ENCODE measurements around the gene KCNC1.

DNA sequence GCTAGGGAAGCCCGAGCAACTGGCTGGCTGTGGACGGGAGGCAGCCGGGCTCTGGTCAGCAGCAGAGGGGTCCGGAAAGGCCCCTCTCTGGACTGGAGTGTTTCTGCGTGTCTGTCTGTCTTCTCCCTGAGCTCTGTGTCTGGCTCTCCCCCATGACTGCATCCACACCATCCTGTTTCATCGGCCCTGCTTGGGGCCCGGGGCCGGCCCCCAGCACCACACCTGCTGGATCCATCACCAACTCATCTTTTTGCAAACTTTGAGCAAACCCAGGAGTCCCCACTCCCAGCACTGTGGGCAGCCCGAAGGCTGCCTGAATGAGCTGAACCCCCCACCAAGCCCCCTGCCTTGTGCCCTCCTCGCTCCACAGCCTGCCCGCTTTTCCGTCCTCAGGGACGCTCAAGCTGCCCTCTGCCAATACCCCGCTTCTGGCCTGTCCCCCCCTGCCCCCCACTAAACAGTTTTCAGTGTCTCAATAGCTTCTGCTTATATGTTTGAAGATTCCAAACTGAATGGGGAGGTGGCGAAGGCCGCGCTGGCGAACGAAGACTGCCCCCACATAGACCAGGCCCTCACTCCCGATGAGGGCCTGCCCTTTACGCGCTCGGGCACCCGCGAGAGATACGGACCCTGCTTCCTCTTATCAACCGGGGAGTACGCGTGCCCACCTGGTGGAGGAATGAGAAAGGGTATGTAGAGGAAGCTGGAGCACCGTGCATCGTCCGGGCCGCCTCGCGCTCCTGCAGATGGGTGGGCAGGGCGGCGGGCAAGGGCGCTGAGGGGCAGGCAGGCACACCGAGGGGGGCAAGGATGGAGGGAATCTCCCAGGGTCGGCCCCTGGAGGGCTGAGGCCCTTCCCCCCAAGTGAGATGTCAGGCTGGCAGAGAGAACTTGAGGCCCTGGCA is 44.6 kb downstream of the KCNC1 start:
- TF ChIP-seq POLR2AphosphoS5 (IDR thresholded peaks at IDR 0.05; ENCODE audit: low read depth, low read length) (no peak), TAF1 (IDR thresholded peaks at IDR 0.05; ENCODE audit: borderline replicate concordance, insufficient read depth, low read length) (no peak), SIN3A (IDR thresholded peaks at IDR 0.05; ENCODE audit: borderline replicate concordance, insufficient read depth, low read length) (no peak)
- TF ChIP-seq, protein P1, sequence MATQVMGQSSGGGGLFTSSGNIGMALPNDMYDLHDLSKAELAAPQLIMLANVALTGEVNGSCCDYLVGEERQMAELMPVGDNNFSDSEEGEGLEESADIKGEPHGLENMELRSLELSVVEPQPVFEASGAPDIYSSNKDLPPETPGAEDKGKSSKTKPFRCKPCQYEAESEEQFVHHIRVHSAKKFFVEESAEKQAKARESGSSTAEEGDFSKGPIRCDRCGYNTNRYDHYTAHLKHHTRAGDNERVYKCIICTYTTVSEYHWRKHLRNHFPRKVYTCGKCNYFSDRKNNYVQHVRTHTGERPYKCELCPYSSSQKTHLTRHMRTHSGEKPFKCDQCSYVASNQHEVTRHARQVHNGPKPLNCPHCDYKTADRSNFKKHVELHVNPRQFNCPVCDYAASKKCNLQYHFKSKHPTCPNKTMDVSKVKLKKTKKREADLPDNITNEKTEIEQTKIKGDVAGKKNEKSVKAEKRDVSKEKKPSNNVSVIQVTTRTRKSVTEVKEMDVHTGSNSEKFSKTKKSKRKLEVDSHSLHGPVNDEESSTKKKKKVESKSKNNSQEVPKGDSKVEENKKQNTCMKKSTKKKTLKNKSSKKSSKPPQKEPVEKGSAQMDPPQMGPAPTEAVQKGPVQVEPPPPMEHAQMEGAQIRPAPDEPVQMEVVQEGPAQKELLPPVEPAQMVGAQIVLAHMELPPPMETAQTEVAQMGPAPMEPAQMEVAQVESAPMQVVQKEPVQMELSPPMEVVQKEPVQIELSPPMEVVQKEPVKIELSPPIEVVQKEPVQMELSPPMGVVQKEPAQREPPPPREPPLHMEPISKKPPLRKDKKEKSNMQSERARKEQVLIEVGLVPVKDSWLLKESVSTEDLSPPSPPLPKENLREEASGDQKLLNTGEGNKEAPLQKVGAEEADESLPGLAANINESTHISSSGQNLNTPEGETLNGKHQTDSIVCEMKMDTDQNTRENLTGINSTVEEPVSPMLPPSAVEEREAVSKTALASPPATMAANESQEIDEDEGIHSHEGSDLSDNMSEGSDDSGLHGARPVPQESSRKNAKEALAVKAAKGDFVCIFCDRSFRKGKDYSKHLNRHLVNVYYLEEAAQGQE (IDR thresholded peaks at IDR 0.05; ENCODE audit: insufficient read depth in 1 of 2, low read depth in 2 of 2, low read length in 2 of 2) = no peak
